Keratinocyte (primary cell): ENCODE measurements around the gene METRNL.

ENCODE experiments used
- EZH2 ChIP-seq: IDR thresholded peaks from one replicate; pipeline ENCODE4 v1.6.1; 2012; ENCODE audit warnings: inconsistent platforms, mild to moderate bottlenecking, low read length, moderate library complexity
- TF ChIP-seq, protein P1 (sequence below), 3 experiments: IDR thresholded peaks in 1 of 3; conservative IDR thresholded peaks in 1 of 3; optimal IDR thresholded peaks in 1 of 3; 2 replicates in 2 of 3; 3 replicates in 1 of 3; pipeline versions ENCODE3 to v1.5.1; 2011; ENCODE audit warnings: low read length in 3 of 3, mild to moderate bottlenecking in 3 of 3, moderate library complexity in 2 of 3, control low read depth in 1 of 3, inconsistent platforms in 1 of 3; ENCODE audit not compliant: insufficient read depth in 2 of 3; ENCODE audit errors: extremely low read depth in 1 of 3

DNA sequence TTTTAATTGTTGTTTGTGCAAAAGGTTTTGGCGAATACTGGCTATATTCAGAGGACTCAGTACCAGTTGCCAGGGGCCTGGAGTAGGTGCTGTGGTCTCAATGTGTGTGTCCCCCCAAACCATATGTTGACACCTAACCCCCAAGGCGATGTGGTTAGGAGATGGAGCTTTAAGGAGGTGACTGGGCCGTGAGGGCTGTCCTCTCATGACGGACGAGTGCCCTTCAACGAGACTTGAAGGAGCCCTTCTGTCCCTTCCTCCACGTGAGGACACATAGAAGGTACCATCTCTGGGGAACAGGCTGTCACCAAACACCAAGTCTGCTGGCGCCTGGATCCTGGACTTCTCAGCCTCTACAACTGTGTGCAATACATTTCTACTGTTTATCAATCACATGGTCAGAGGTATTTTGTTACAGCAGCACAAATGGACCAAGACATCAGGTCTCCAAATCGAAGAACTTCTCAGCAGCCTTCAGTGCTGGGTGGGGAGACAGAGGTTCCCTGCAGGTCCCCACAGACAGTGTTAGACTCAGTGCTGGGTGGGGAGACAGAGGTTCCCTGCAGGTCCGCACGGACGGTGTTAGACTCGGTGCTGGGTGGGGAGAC lies 24.8 kb upstream of the METRNL start:
- TF ChIP-seq, protein P1, sequence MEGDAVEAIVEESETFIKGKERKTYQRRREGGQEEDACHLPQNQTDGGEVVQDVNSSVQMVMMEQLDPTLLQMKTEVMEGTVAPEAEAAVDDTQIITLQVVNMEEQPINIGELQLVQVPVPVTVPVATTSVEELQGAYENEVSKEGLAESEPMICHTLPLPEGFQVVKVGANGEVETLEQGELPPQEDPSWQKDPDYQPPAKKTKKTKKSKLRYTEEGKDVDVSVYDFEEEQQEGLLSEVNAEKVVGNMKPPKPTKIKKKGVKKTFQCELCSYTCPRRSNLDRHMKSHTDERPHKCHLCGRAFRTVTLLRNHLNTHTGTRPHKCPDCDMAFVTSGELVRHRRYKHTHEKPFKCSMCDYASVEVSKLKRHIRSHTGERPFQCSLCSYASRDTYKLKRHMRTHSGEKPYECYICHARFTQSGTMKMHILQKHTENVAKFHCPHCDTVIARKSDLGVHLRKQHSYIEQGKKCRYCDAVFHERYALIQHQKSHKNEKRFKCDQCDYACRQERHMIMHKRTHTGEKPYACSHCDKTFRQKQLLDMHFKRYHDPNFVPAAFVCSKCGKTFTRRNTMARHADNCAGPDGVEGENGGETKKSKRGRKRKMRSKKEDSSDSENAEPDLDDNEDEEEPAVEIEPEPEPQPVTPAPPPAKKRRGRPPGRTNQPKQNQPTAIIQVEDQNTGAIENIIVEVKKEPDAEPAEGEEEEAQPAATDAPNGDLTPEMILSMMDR (optimal IDR thresholded peaks at IDR 0.05 in 1 of 3, IDR thresholded peaks at IDR 0.05 in 1 of 3, conservative IDR thresholded peaks at IDR 0.05 in 1 of 3; ENCODE audit: extremely low read depth in 1 of 3, insufficient read depth in 2 of 3, low read length in 3 of 3) = no peak
- no peak for TF ChIP-seq EZH2
